Kasumi-1 (cell line): Measurements from ENCODE around the gene EEA1.

Experiments used
- DNase-seq, 2 experiments: peaks; one replicate each; lab custom pipeline; 2025; lab: John Stamatoyannopoulos, UW

The EEA1 gene

DNA sequence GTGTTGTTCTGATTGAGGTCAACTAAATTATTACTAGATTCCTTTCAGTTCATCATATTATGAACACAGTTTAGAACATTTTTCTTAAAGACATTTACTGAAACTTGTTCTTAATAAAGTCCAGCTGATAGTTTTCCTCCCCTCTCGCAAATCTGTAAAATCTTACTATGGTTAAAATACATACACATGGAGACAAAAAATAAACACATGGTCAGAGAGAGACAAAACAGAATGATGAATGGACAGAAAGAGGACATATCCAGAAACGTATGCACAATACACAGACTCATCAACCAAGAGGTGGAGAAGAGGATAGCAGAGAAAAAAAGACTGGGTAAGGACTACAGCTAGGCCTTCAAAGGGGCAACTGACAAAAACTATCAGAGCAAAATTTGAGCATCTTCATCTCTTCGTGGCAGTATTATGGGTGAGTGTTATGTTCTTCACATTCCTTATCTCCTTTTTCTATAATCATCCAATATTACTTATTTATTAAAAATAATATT, 38.4 kb downstream of the EEA1 start:
- no peak for DNase-seq

GRCh38 chr12:92886131-92886530, 43.0 kb downstream of the EEA1 start:
- DNase-seq: no peak

- no peak for DNase-seq
Measured at GRCh38 chr12:92879698-92880322, 49.3 kb downstream of the EEA1 start.

DNA sequence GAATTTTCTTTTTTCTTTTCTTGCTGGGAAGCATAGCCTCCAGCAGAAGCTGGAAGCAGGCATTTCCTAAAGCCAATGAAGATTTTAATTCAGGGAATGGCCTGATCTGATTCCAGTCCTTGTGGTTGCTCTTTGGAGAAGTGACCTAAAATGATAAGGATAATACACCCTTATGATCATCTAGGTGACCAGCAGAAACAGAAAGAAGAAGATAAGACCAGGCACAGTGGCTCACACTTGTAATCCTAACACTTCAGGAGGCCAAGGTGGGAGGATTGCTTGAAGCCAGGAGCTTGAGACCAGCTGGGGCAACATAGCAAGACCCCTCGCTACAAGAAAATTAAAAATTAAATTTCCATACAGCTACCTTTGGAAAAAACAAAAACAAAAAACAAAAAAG, 51.2 kb downstream of the EEA1 start:
- no peak for DNase-seq

DNA sequence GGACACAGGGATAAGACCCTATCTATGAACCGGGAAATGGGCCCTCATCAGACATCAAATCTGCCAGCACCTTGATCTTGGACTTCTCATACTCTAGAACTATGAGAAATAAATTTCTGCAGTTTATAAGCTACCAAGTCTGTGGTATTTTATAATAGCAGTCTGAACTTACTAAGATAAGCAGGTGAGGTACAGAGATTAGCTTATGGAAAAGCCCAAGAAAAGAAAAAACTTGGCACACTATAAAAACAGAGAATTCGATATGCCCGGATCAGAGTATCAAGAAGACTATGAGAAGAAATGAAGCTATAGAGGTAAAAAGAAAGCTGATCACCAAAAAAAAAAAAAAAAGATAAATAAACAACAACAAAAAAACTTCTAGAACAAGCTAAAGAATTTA, 52.6 kb downstream of the EEA1 start:
- no peak for DNase-seq

DNA sequence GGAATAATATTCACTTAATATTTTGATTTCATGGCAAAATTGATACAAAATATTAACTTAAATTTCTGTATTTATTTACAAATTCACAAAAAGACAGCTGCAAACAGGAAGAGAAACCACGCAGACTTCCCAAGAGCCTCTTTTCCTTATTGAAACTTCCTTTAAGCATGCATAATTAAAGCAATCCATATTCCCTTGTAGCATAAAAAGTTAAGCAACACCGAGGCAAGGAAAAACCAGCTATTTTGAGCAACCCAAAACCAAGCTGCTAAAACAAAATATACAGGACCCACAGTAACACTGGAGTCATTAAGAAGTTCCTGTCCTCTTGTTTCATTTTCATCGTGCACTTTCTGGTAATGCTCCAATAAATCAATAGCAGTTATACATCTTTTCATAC, 58.0 kb downstream of the EEA1 start:
- no peak for DNase-seq

DNA sequence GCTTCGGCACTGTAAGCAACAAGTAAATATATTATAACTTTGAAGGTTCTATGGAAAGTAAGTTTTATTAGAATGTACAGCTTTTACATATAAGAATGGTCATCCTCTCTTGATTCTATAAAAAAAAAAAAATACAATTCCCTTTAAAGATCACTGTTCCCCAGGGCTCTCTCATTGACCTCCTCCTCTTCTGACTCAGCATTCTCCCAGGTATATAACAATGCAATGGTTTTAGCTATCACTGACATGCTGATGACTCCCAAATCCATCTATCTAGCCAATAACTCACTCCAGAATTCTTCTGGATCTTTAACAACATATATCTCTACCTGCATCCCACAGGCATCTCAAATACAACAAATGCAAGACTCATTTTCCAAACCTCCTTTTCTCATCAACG, 62.7 kb downstream of the EEA1 start:
- DNase-seq: no peak

DNA sequence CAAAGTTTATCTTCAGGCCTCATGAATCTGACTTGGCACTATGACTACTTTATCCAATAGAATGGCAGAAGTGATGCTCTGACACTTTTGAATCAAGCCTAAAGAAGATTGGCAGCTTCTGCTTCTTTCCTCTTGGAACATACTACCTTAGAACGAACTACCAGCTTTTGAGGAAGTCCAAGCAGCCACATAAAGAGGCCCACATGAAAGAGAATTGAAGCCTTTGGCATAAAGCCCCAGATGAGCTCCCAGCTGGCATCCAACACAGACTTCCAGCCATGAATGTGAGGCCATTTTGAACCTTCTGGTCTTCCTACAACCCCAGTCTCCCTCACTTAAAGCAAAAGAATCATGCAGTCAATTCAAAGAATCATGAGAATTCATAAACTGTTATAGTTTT, 65.8 kb downstream of the EEA1 start:
- DNase-seq: peak; percentile 57 to 59

- no peak for DNase-seq
Measured at GRCh38 chr12:92861381-92861780, 67.7 kb downstream of the EEA1 start.

- DNase-seq: no peak
Measured at GRCh38 chr12:92860521-92860920, 68.6 kb downstream of the EEA1 start.

DNA sequence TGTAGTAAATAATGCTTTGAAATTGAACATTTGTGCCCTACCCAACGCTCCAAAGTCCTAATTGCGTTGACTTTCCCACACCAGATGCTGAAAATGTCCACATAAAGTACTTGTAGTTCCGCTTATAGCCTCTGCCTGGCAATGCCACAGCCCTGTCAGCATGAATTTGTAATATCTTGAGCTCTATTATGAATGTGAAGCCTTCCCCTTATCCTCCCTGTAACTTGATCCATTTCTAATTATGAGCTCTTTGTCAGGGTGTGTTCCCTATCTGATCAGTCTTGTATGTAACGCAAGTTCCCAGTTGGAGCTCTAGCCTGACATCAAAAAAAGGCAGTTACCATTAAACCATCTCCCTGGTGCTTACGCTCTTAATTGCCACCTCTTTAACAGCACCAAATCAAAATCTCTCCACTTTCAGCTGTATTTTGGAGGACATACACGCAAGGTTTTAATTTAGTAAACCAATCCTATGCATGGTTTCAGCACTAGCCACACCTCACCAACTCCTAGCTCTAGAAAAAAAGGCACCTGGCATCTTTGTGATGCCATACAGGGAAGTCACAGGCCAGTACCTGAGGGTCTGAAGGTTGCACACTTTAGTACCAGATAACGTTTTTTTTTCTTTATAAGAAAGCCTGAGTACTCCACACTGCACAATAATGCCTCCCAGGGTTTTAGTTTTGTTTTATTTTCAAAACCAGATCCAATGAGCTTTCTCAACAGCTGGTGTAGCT, 69.3 kb downstream of the EEA1 start:
- no peak for DNase-seq

DNA sequence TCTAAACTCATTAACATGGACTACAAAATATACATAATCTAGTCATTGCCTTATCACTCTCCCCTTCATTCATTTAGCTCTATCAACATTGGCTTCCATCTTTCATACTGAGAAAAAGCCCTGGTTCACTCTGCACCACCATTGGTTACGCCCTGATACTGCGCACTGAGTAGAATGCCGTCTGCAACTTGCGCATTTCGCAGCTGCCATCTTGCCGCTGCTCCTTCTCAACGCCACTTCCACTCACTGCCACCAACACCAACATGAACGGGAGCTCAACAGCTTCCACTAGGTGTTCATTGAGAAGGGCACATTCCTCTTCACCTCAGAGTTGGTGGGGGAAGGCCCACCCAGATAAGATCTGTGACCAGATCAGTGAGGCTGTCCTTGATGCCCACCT, 71.3 kb downstream of the EEA1 start:
- no peak for DNase-seq

GRCh38 chr12:92854344-92854743, 74.8 kb downstream of the EEA1 start:
- no peak for DNase-seq

- DNase-seq: no peak
Measured at GRCh38 chr12:92848740-92849139, 80.4 kb downstream of the EEA1 start.

GRCh38 chr12:92847368-92847767, 81.7 kb downstream of the EEA1 start:
- no peak for DNase-seq

DNA sequence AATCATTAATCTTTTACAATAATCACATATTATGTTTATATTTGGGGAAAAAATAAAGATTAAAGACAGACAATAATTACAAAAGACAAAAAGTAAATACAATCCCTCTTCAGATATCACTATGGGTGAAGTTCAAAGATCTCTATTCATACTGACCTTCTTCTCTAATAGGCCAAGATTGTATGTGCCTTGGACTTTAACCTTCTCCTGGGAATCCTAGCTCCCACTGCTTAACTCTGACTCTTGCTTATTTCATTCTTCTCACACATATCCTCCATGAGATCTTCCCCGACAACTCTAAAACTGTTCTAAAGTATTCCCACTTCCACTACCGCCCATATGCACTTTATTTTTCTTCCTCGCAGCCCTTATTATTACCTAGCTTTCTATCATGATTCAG, 83.8 kb downstream of the EEA1 start:
- DNase-seq: no peak

DNA sequence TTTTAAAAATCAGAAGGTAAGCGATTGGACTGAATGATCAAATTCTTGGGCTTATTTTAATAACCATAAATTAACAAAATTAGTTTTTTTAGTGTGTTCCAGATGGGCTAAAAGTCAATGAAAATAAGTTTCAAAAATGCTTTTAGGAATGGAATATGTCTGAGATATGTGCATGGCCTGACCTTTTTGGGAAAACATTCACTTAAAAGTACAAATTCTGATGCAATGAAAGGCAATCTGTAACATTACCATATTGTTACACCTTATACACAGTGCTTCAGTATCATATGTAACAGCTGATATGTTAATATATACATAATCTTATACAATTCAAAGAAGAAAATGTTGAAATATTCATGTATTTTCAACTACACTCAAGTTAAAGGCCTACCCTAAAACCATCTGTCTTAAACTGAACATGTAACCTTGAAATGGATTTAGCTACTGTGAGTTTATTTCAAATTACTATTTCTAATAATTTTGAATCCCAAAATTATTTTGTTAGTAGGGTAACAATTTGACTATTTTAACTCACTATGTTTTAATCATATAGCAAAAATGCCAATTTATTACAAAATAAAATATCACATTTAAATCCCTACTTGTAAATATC, 84.8 kb downstream of the EEA1 start:
- no peak for DNase-seq

DNA sequence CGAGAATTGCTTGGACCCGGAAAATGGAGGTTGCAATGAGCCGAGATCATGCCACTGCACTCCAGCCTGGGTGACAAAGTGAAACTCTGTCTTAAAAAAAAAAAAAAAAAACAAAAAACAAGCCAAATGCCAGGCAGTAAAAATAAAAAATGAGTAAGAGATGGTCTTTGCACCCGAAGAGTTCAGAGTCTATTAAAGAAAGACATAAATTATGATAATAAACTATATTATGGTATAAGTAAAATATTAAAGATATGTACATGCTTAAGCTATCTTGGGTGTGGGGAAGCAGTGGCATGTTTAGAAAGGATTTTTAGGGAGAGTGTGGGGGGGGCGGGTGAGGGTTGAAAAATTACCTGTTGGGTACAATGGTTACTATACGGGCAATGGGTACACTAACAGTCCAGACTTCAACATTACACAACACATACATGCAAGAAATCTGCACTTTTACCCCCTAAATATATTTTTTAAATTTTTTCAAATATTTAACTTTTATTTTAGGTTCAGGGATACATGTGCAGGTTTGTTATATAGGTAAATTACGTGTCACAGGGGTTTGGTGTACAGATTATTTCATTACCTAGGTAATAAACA, 99.3 kb downstream of the EEA1 start:
- no peak for DNase-seq

- DNase-seq: no peak
Measured at GRCh38 chr12:92828565-92828964, 100.5 kb downstream of the EEA1 start.

DNA sequence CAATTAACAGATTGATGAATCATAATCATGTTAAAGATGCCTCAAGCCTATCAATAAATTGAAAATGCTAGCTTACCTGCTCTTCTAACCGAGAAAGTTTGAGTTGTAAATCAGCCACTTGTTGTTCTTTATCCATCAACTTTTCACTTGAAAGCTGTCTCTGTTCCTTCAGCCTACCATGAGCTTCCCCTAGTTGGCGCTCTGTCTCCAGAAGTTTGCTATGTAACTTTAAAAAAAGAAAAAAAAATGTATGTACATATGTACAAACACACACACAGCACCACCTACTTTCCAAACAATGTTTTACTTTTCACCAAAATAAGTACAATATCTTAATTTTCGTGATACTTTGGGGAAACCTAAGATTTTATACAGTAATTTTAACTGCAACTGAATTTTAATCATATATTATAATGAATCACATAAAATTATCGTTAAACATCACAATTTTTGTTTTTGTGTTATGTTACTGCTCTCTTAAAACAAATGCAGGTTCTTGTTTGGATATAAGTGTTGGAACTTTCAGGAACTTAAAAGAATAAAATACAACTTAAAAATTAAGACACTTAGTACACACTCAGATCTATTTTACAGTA, 101.2 kb downstream of the EEA1 start:
- peak; percentile 71 to 81 for DNase-seq

GRCh38 chr12:92821142-92821541, 108.0 kb downstream of the EEA1 start:
- DNase-seq: no peak

DNA sequence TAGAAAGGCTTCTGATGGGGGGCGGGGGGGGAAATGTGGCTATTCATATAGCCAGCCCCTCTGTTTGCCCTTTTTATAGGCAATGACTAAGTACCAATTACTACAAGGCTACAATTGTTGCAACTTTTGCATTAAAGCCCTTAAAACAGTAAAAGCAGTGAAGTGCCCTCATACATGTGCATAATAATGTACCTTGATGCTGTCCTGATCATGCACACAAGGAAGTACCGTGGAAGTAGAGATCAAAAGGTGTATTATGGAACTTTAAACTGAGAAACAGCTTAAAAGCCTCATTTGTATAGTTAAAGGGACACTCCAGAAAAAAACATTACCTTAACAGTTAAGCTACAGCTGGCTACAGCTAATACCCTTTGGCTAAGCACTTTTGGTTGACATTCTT, 114.5 kb downstream of the EEA1 start:
- DNase-seq: no peak

- DNase-seq: no peak
Measured at GRCh38 chr12:92810370-92810769, 118.7 kb downstream of the EEA1 start.
